ENCODE measurements around the gene DYNLRB1. TPM values are rescaled to one million over a fixed set of nuclear protein-coding genes. Genes with fewer than 3 reads are reported as not detected.
A peak's percentile ranks its signal among the peaks of the same experiment; 100 is the strongest.

DYNLRB1 gene
- total and polyA plus RNA-seq, 10 of the 15 experiments (the other 5 are each of a cell fraction or from before 2014, with no cell fraction given): 87.9 to 313 (median 153) TPM

DNA sequence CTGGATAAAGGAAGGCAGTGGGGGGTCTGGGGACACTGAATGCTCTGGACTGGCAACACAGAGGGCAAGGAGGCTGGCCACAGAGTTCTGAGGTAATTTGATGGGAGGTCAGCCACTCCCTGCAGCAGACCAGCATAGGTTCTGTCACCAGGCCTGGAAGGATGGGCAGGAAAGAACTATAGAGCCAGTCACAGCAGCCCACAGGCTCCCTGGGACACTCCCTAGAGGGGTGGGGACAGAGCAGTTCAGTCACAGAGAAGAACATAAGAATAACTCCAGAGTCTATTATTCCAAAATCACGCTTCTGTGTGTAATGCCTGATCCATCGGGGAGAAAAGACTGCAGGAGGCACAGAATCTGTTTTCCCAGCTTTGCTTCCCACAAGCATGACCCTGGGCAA is 19.6 kb downstream of the DYNLRB1 start (continued):
- TF ChIP-seq, protein P1, sequence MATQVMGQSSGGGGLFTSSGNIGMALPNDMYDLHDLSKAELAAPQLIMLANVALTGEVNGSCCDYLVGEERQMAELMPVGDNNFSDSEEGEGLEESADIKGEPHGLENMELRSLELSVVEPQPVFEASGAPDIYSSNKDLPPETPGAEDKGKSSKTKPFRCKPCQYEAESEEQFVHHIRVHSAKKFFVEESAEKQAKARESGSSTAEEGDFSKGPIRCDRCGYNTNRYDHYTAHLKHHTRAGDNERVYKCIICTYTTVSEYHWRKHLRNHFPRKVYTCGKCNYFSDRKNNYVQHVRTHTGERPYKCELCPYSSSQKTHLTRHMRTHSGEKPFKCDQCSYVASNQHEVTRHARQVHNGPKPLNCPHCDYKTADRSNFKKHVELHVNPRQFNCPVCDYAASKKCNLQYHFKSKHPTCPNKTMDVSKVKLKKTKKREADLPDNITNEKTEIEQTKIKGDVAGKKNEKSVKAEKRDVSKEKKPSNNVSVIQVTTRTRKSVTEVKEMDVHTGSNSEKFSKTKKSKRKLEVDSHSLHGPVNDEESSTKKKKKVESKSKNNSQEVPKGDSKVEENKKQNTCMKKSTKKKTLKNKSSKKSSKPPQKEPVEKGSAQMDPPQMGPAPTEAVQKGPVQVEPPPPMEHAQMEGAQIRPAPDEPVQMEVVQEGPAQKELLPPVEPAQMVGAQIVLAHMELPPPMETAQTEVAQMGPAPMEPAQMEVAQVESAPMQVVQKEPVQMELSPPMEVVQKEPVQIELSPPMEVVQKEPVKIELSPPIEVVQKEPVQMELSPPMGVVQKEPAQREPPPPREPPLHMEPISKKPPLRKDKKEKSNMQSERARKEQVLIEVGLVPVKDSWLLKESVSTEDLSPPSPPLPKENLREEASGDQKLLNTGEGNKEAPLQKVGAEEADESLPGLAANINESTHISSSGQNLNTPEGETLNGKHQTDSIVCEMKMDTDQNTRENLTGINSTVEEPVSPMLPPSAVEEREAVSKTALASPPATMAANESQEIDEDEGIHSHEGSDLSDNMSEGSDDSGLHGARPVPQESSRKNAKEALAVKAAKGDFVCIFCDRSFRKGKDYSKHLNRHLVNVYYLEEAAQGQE (IDR thresholded peaks at IDR 0.05; ENCODE audit: low read depth, low read length): no peak
- TF ChIP-seq CHD1 (IDR thresholded peaks at IDR 0.05; ENCODE audit: low read depth, low read length) (no peak), YY1 (IDR thresholded peaks at IDR 0.05; ENCODE audit: low read depth, low read length) (no peak)

GRCh38 chr20:34536798-34537394 is 20.7 kb downstream of the DYNLRB1 start:
- no peaks in the 10 kb centered on the region for H4K20me1 ChIP-seq (ENCODE audit: control insufficient read depth, insufficient read depth)
- no peak overlapping the region for H3K27ac ChIP-seq (ENCODE audit: control insufficient read depth, insufficient read depth)
- H3K4me2 ChIP-seq (ENCODE audit: control insufficient read depth, insufficient read depth): no peak overlapping the region
- in situ Hi-C loops (cut with MboI) (loop anchor here (5.0 kb wide), 1 partner anchor 230 kb away; no protein-coding TSS in a partner anchor), intact Hi-C loops (cut with micrococcal nuclease; ENCODE audit: unreplicated experiment) (loop anchor here (5.0 kb wide), 1 partner anchor 230 kb away; no protein-coding TSS in a partner anchor)
- RAD21 ChIA-PET (ENCODE audit: unreplicated experiment): interaction anchor here (0.6 to 5.7 kb wide), 3 partner anchors 224 to 260 kb away, joined by 3 to 35 read pairs (median 21); no protein-coding TSS in a partner anchor
- H2AFZ ChIP-seq (ENCODE audit: control insufficient read depth, low read depth, low read length): no peak overlapping the region
- H3K9ac ChIP-seq (ENCODE audit: control insufficient read depth, insufficient read depth, low read length): no peak overlapping the region
- no peak overlapping the region for H3K4me3 ChIP-seq
- H3K79me2 ChIP-seq (ENCODE audit: control insufficient read depth, insufficient read depth, low read length): no peaks in the 10 kb centered on the region
- no peak for FAIRE-seq
- ATAC-seq: peak; percentile 60
- SMC1A ChIA-PET (ENCODE audit: uncharacterized antibody, unreplicated experiment): interaction anchor here (0.9 to 5.7 kb wide), 2 partner anchors 170 to 233 kb away, joined by 3 to 50 read pairs; partner anchors contain the start of gene TP53INP2
- H3K27me3 ChIP-seq (replicated peaks in 1 of 2; ENCODE audit: control insufficient read depth in 2 of 2, insufficient read depth in 2 of 2, low read length in 1 of 2): no peaks in the 10 kb centered on the region
- H3K4me1 ChIP-seq (ENCODE audit: control insufficient read depth, insufficient read depth, low read length): peaks cover 4% of the 10 kb centered on the region; the same call in 1 of the 2 replicates
- DNase-seq (ENCODE audit: low read depth, low spot score): no peak
- BruUV-seq (replicated peaks): no TSS peak
- no peaks in the 10 kb centered on the region for H3K9me3 ChIP-seq (replicated peaks; ENCODE audit: control insufficient read depth, insufficient read depth, low read length)
- peaks cover 22 to 31% of the 10 kb centered on the region in 2 experiments for H3K36me3 ChIP-seq (ENCODE audit: control insufficient read depth in 2 of 2, insufficient read depth in 2 of 2, low read length in 1 of 2)
- CTCF ChIA-PET: interaction anchor here (1.0 to 5.7 kb wide), 3 partner anchors 44 to 232 kb away, joined by 3 to 68 read pairs (median 11); no protein-coding TSS in a partner anchor
- WGBS (ENCODE audit: insufficient coverage, insufficient replicate concordance, low lambda C conversion rate, missing lambda C conversion rate): 99% methylated on average over 10 of the region's 10 CpGs
- POLR2A ChIA-PET: interaction anchor here (1.1 kb wide), 1 partner anchor 233 kb away, joined by 3 read pairs; no protein-coding TSS in a partner anchor
- TF ChIP-seq FOXM1 (IDR thresholded peaks at IDR 0.05; ENCODE audit: low read depth, low read length) (no peak), EED (IDR thresholded peaks at IDR 0.05; ENCODE audit: low read depth) (no peak), CREM (IDR thresholded peaks at IDR 0.05; ENCODE audit: low read depth) (no peak), EGR1 (IDR thresholded peaks at IDR 0.05; ENCODE audit: borderline replicate concordance in 1 of 2, low read depth in 2 of 2, low read length in 2 of 2) (0 out of 3 replicates have a peak, but pooled peaks of 1 of the 2 experiments have one; percentile 5), CBX3 (IDR thresholded peaks at IDR 0.05; ENCODE audit: borderline replicate concordance, low read depth) (no peak), TAF1 (IDR thresholded peaks at IDR 0.05; ENCODE audit: borderline replicate concordance, low read depth, low read length) (no peak), ZZZ3 (IDR thresholded peaks at IDR 0.05; ENCODE audit: control insufficient read depth, insufficient read length, low read depth) (no peak)
- TF ChIP-seq, protein P1 (IDR thresholded peaks at IDR 0.05; ENCODE audit: low read depth, low read length): no peak
- TF ChIP-seq, protein P2, sequence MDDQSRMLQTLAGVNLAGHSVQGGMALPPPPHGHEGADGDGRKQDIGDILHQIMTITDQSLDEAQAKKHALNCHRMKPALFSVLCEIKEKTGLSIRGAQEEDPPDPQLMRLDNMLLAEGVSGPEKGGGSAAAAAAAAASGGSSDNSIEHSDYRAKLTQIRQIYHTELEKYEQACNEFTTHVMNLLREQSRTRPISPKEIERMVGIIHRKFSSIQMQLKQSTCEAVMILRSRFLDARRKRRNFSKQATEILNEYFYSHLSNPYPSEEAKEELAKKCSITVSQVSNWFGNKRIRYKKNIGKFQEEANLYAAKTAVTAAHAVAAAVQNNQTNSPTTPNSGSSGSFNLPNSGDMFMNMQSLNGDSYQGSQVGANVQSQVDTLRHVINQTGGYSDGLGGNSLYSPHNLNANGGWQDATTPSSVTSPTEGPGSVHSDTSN (IDR thresholded peaks at IDR 0.05; ENCODE audit: insufficient replicate concordance, low read depth, low read length): no peak
